A673 (cell line): ENCODE results near the gene OPTC. TPM values are rescaled to one million over a fixed set of nuclear protein-coding genes. Genes with fewer than 3 reads are reported as not detected.

Experiments
- BruUV-seq: library from RNA; stranded (reverse); fragments of 400-500 nt; replicated peaks from 2 replicates; lab custom pipeline; 2021; lab: Mats Ljungman, UMichigan
- CTCF ChIA-PET: fragments of 300-600 bp; sonication (Branson Sonifier 250); formaldehyde crosslinking; loops from one replicate; lab custom pipeline; 2022; ENCODE audit warnings: antibody characterized with exemption; lab: Charles Lee
- POLR2A ChIA-PET: fragments of 300-600 bp; sonication (Branson Sonifier 250); formaldehyde crosslinking; loops from one replicate; lab custom pipeline; 2022; ENCODE audit warnings: antibody characterized with exemption; ENCODE audit not compliant: low non-redundant PET; lab: Charles Lee
- DNase-seq: peaks from one replicate; pipeline ENCODE4 v3.0.0-alpha.2; 2015; ENCODE audit warnings: low spot score
- H3K27ac ChIP-seq: fragments of 200-600 bp; sonication (generic); 2 replicates; pipeline ENCODE4 v1.5.1; 2016; ENCODE audit warnings: mixed run types, low read depth, mild to moderate bottlenecking, mixed read lengths, antibody characterized with exemption, low read length; ENCODE audit not compliant: poor library complexity, severe bottlenecking
- H3K27me3 ChIP-seq: fragments of 200-600 bp; sonication (generic); replicated peaks from 2 replicates; pipeline ENCODE4 v1.6.1; 2017; ENCODE audit warnings: mixed run types, low read depth, mild to moderate bottlenecking, mixed read lengths, antibody characterized with exemption, low read length; ENCODE audit not compliant: insufficient read depth, poor library complexity
- H3K36me3 ChIP-seq: fragments of 200-600 bp; sonication (generic); 2 replicates; pipeline ENCODE4 v1.6.1; 2016; ENCODE audit warnings: mixed run types, mild to moderate bottlenecking, mixed read lengths, antibody characterized with exemption, low read length; ENCODE audit not compliant: insufficient read depth, poor library complexity, severe bottlenecking
- H3K4me1 ChIP-seq: fragments of 200-600 bp; sonication (generic); 2 replicates; pipeline ENCODE4 v1.6.1; 2017; ENCODE audit warnings: mixed run types, mild to moderate bottlenecking, mixed read lengths, antibody characterized with exemption, low read length; ENCODE audit not compliant: insufficient read depth, poor library complexity, severe bottlenecking
- H3K4me3 ChIP-seq: fragments of 200-600 bp; sonication (generic); 2 replicates; pipeline ENCODE4 v1.5.1; 2016; ENCODE audit warnings: low read depth, mixed run types, mild to moderate bottlenecking, mixed read lengths, low read length; ENCODE audit not compliant: poor library complexity, severe bottlenecking
- H3K9me3 ChIP-seq: fragments of 200-600 bp; sonication (generic); 2 replicates; pipeline ENCODE4 v1.6.1; 2016; ENCODE audit warnings: mixed run types, low read depth, mild to moderate bottlenecking, mixed read lengths, antibody characterized with exemption, low read length; ENCODE audit not compliant: poor library complexity, severe bottlenecking
- CTCF ChIP-seq: fragments of 300-800, 200-600 bp; sonication (generic); conservative IDR thresholded peaks from 2 replicates; pipeline ENCODE4 v1.5.1; 2017; ENCODE audit warnings: low read depth, mild to moderate bottlenecking, antibody characterized with exemption, low read length, moderate library complexity, mixed read lengths
- EZH2 ChIP-seq: fragments of 200-600 bp; sonication (generic); IDR thresholded peaks from 2 replicates; pipeline ENCODE4 v1.6.1; 2017; ENCODE audit warnings: borderline replicate concordance, low read depth, mild to moderate bottlenecking, mixed read lengths, antibody characterized with exemption, low read length; ENCODE audit not compliant: poor library complexity, severe bottlenecking
- intact Hi-C: fragments of 100-400 bp; cut with micrococcal nuclease; formaldehyde crosslinking; loops from one replicate; pipeline ENCODE4 v1.10.0; 2022; ENCODE audit not compliant: unreplicated experiment
- total RNA-seq: library from RNA; stranded (reverse); gene quantifications from 2 replicates; pipeline ENCODE4 v1.2.3, GENCODE V29; 2021

Gene OPTC
- total RNA-seq, 1 experiment from 2014 or later = not detected

- BruUV-seq = no TSS peak
- no peak overlapping the region for H3K27ac ChIP-seq
- no peak for DNase-seq
- CTCF ChIA-PET = interaction anchor here (0.5 kb wide), 1 partner anchor 179 kb away, joined by 3 read pairs; no protein-coding TSS in a partner anchor
- H3K9me3 ChIP-seq = no peaks in the 10 kb centered on the region
- no peak overlapping the region for H3K4me3 ChIP-seq
- H3K36me3 ChIP-seq = no peaks in the 10 kb centered on the region
- intact Hi-C loops = no loop called here
- TF ChIP-seq CTCF (no peak), EZH2 (no peak)
- POLR2A ChIA-PET = no interaction called here
- no peaks in the 10 kb centered on the region for H3K27me3 ChIP-seq
- H3K4me1 ChIP-seq = peaks cover 34% of the 10 kb centered on the region
Measured at GRCh38 chr1:203521074-203521794, 27.3 kb downstream of the OPTC start.

GRCh38 chr1:203521812-203522211, 27.9 kb downstream of the OPTC start:
- H3K4me1 ChIP-seq = peaks cover 34% of the 10 kb centered on the region
- no peak overlapping the region for H3K4me3 ChIP-seq
- intact Hi-C loops = no loop called here
- no peak for TF ChIP-seq EZH2
- no peak for TF ChIP-seq CTCF
- ChIA-PET CTCF (interaction anchor here (0.5 kb wide), 1 partner anchor 180 kb away, joined by 3 read pairs; no protein-coding TSS in a partner anchor), POLR2A (interaction anchor here (0.6 kb wide), 1 partner anchor 986 kb away, joined by 3 read pairs; no protein-coding TSS in a partner anchor)
- H3K27ac ChIP-seq = peak overlapping the region; percentile 12
- DNase-seq = no peak
- no peaks in the 10 kb centered on the region for H3K27me3 ChIP-seq
- no peaks in the 10 kb centered on the region for H3K9me3 ChIP-seq
- no peaks in the 10 kb centered on the region for H3K36me3 ChIP-seq
- BruUV-seq = no TSS peak

- no peaks in the 10 kb centered on the region for H3K36me3 ChIP-seq
- intact Hi-C loops = no loop called here
- ChIA-PET POLR2A (interaction anchor here (0.6 kb wide), 1 partner anchor 985 kb away, joined by 3 read pairs; no protein-coding TSS in a partner anchor), CTCF (no interaction called here)
- no peaks in the 10 kb centered on the region for H3K9me3 ChIP-seq
- BruUV-seq = no TSS peak
- peak overlapping the region; percentile 12 for H3K27ac ChIP-seq
- H3K4me1 ChIP-seq = peaks cover 34% of the 10 kb centered on the region
- TF ChIP-seq CTCF = no peak
- no peak for TF ChIP-seq EZH2
- no peak overlapping the region for H3K4me3 ChIP-seq
- peak; percentile 86 for DNase-seq
- H3K27me3 ChIP-seq = no peaks in the 10 kb centered on the region
Measured at GRCh38 chr1:203522237-203522636, 28.3 kb downstream of the OPTC start.
